ENCODE results near the gene SLC10A3. TPM values are rescaled to one million over a fixed set of nuclear protein-coding genes. Genes with fewer than 3 reads are reported as not detected.

The SLC10A3 gene
- total RNA-seq, 2 donors from 2014 or later, result 5.4 to 9.1 TPM

GRCh38 chrX:154483325-154483724 is 7.1 kb downstream of the SLC10A3 start:
- 88 to 96% methylated on average over 3 to 7 of the region's 7 CpGs for WGBS, 2 experiments (ENCODE audit: insufficient coverage in 1 of 2, insufficient read length in 1 of 2)
- Mint-ChIP-seq H3K4me3 (no peak overlapping the region), H3K4me1 (no peaks in the 10 kb centered on the region), H3K36me3 (ENCODE audit: low read depth) (peaks cover 6% of the 10 kb centered on the region), H3K27ac (no peak overlapping the region), H3K9me3 (peaks cover 69% of the 10 kb centered on the region), H3K27me3 (ENCODE audit: insufficient read depth) (no peaks in the 10 kb centered on the region)
- no peak overlapping the region for H3K27ac ChIP-seq (ENCODE audit: low read depth, low read length)
- H3K9me3 ChIP-seq (ENCODE audit: control insufficient read depth, low read length), result no peaks in the 10 kb centered on the region
- TF ChIP-seq CTCF (conservative IDR thresholded peaks at IDR 0.05), result no peak
- no peak for DNase-seq
- no peak overlapping the region for H3K4me3 ChIP-seq (ENCODE audit: low read length)
- H3K36me3 ChIP-seq (ENCODE audit: control insufficient read depth, insufficient read depth, low read length), result peaks cover 4% of the 10 kb centered on the region
- no peaks in the 10 kb centered on the region for H3K27me3 ChIP-seq (ENCODE audit: control insufficient read depth, insufficient read depth, low read length, poor library complexity, severe bottlenecking)
- no peaks in the 10 kb centered on the region for H3K4me1 ChIP-seq (ENCODE audit: control insufficient read depth, insufficient read depth, low read length)
- no peak overlapping the region for H3K9ac ChIP-seq (ENCODE audit: extremely low read depth, low read length, poor library complexity, severe bottlenecking)

DNA sequence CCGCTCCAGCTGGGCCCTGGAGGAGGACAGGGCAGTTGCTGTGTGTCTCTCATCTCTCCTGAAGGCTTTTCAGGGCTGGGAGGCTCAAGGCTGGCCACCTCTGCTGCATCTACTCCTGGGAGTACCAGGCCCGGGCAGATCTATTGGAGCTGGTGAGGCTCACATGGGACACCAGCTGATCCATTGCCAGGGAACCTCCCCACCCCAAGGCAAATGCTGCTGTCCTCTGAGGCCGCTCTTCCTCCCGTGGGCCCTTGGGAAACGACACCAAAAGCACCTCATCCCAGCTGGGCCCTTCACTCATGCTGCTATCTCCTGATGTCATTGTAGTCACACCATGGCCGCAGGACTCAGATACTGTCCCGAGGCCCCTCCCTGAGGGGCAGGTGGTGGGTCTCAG is 7.6 kb downstream of the SLC10A3 start:
- peaks cover 2% of the 10 kb centered on the region for H3K36me3 Mint-ChIP-seq (ENCODE audit: low read depth)
- no peaks in the 10 kb centered on the region for H3K9me3 ChIP-seq (ENCODE audit: control insufficient read depth, low read length)
- H3K27me3 Mint-ChIP-seq (ENCODE audit: insufficient read depth), result no peaks in the 10 kb centered on the region
- H3K9me3 Mint-ChIP-seq, result peaks cover 69% of the 10 kb centered on the region
- no peak overlapping the region for H3K4me3 ChIP-seq (ENCODE audit: low read length)
- H3K36me3 ChIP-seq (ENCODE audit: control insufficient read depth, insufficient read depth, low read length), result peaks cover 4% of the 10 kb centered on the region
- no peak for TF ChIP-seq CTCF (conservative IDR thresholded peaks at IDR 0.05)
- no peaks in the 10 kb centered on the region for H3K27me3 ChIP-seq (ENCODE audit: control insufficient read depth, insufficient read depth, low read length, poor library complexity, severe bottlenecking)
- no peak overlapping the region for H3K27ac ChIP-seq (ENCODE audit: low read depth, low read length)
- no peaks in the 10 kb centered on the region for H3K4me1 Mint-ChIP-seq
- H3K27ac Mint-ChIP-seq, result no peak overlapping the region
- H3K4me1 ChIP-seq (ENCODE audit: control insufficient read depth, insufficient read depth, low read length), result no peaks in the 10 kb centered on the region
- H3K9ac ChIP-seq (ENCODE audit: extremely low read depth, low read length, poor library complexity, severe bottlenecking), result no peak overlapping the region
- H3K4me3 Mint-ChIP-seq, result no peak overlapping the region
- WGBS, 2 experiments (ENCODE audit: insufficient coverage in 1 of 2, insufficient read length in 1 of 2), result 94% methylated on average over 7 of the region's 7 CpGs; no CpG with 5 or more reads in 1 of the 2 experiments
- DNase-seq, result no peak

DNA sequence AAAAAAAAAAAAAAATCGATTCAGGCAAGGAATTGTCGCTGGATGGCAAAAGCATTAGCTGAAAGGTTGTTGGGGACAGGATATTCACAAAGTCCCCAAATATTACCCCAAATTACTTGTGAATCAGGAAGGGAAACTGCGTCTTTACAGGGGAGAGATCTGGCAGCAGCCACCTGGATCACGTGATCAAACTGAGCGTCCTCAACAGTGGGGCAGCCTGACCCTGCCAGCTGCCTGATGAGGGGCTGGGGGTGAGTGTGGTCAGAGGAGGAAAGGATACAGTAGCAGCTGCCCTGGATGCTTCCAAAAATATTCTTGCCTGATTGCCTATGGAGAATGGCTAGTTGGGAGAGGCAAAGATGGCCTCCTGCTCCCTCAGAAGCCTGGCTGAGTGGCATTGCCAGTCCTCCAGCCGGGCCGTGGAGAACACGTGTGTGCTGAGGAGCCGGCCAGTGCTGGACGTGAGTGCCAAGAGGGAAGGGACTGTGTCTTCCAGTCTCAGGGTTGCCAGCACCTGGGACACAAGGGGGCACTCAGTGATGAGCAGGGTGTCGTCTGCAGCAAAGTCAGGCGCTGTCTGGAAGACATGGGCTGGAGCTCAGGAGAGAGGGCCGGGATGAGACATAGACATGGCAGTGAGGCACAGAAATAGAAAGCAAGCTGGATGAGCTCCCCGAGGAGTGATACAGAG is 8.4 kb downstream of the SLC10A3 start:
- Histone ChIP-seq H3K9me3 (ENCODE audit: control insufficient read depth, low read length) (no peaks in the 10 kb centered on the region), H3K9ac (ENCODE audit: extremely low read depth, low read length, poor library complexity, severe bottlenecking) (no peak overlapping the region), H3K4me1 (ENCODE audit: control insufficient read depth, insufficient read depth, low read length) (no peaks in the 10 kb centered on the region), H3K27me3 (ENCODE audit: control insufficient read depth, insufficient read depth, low read length, poor library complexity, severe bottlenecking) (no peaks in the 10 kb centered on the region), H3K27ac (ENCODE audit: low read depth, low read length) (no peak overlapping the region), H3K4me3 (ENCODE audit: low read length) (no peak overlapping the region), H3K36me3 (ENCODE audit: control insufficient read depth, insufficient read depth, low read length) (peaks cover 4% of the 10 kb centered on the region)
- no peaks in the 10 kb centered on the region for H3K4me1 Mint-ChIP-seq
- H3K27me3 Mint-ChIP-seq (ENCODE audit: insufficient read depth), result no peaks in the 10 kb centered on the region
- H3K4me3 Mint-ChIP-seq, result no peak overlapping the region
- peaks cover 66% of the 10 kb centered on the region for H3K9me3 Mint-ChIP-seq
- no peak for TF ChIP-seq CTCF (conservative IDR thresholded peaks at IDR 0.05)
- no peaks in the 10 kb centered on the region for H3K36me3 Mint-ChIP-seq (ENCODE audit: low read depth)
- WGBS, 2 experiments (ENCODE audit: insufficient coverage in 1 of 2, insufficient read length in 1 of 2), result 81 to 93% methylated on average over 3 to 13 of the region's 14 CpGs
- no peak for DNase-seq
- H3K27ac Mint-ChIP-seq, result no peak overlapping the region
